SK-N-SH (cell line): Measurements from ENCODE around the gene TJP1. TPM values are rescaled to one million over a fixed set of nuclear protein-coding genes. Genes with fewer than 3 reads are reported as not detected.

Source experiments
- CTCF ChIA-PET: fragments of 300-600, 350-600 bp; formaldehyde crosslinking; extraction: SDS; loops from one replicate; lab custom pipeline; 2021; lab: Yijun Ruan, JAX
- POLR2A ChIA-PET: fragments of 350-600 bp; sonication (Branson Sonifier 250); formaldehyde crosslinking; extraction: SDS; loops from one replicate; lab custom pipeline; 2020; ENCODE audit warnings: antibody characterized with exemption, inconsistent platforms; lab: Yijun Ruan, JAX
- DNase-seq: peaks from one replicate; pipeline ENCODE4 v3.0.0; 2012
- H2AFZ ChIP-seq: fragments of 200-600 bp; sonication (generic); 2 replicates; pipeline ENCODE4 v1.8.1; 2016; ENCODE audit warnings: antibody characterized with exemption, mild to moderate bottlenecking, low read depth
- H3F3A ChIP-seq: fragments of 200-600 bp; sonication (generic); replicated peaks from 2 replicates; pipeline ENCODE3; 2016; ENCODE audit warnings: antibody characterized with exemption, mild to moderate bottlenecking; ENCODE audit not compliant: insufficient read depth
- H3K27ac ChIP-seq, 2 experiments: fragments of 200-500 bp in 1 of 2; fragments of 200-600 bp in 1 of 2; sonication (Bioruptor generic) in 1 of 2; sonication (generic), shearing (Covaris generic) in 1 of 2; 2 replicates each; pipeline versions ENCODE4 v1.5.1 to v1.6.1; 2014 to 2016; ENCODE audit warnings: low read depth in 2 of 2, inconsistent platforms in 1 of 2, low read length in 1 of 2, mild to moderate bottlenecking in 1 of 2, mixed read lengths in 1 of 2
- H3K27me3 ChIP-seq: fragments of 200-600 bp; sonication (generic), shearing (Covaris generic); 2 replicates; pipeline ENCODE4 v1.6.1; 2016; ENCODE audit warnings: mixed run types; ENCODE audit not compliant: insufficient read depth
- H3K36me3 ChIP-seq, 2 experiments: fragments of 200-500 bp in 1 of 2; fragments of 200-600 bp in 1 of 2; sonication (Bioruptor generic) in 1 of 2; sonication (generic) in 1 of 2; replicated peaks in 1 of 2; 2 replicates each; pipeline versions ENCODE3 to v1.5.1; 2014 to 2016; ENCODE audit warnings: low read length in 1 of 2, mild to moderate bottlenecking in 1 of 2; ENCODE audit not compliant: insufficient read depth in 2 of 2, control insufficient read depth in 1 of 2
- H3K4me1 ChIP-seq, 2 experiments: fragments of 200-500 bp in 1 of 2; fragments of 200-600 bp in 1 of 2; sonication (Bioruptor generic) in 1 of 2; sonication (generic), shearing (Covaris generic) in 1 of 2; 2 replicates each; pipeline versions ENCODE4 v1.5.1 to v1.6.1; 2014 to 2016; ENCODE audit warnings: low read depth in 1 of 2, low read length in 1 of 2, mixed run types in 1 of 2; ENCODE audit not compliant: insufficient read depth in 2 of 2, control insufficient read depth in 1 of 2
- H3K4me2 ChIP-seq: fragments of 200-600 bp; sonication (generic), shearing (Covaris generic); 2 replicates; pipeline ENCODE4 v1.6.1; 2017; ENCODE audit warnings: mixed run types
- H3K4me3 ChIP-seq, 2 experiments: fragments of 200-500 bp in 1 of 2; fragments of 200-600 bp in 1 of 2; sonication (Bioruptor generic) in 1 of 2; sonication (generic), shearing (Covaris generic) in 1 of 2; 2 replicates each; pipeline versions ENCODE4 v1.5.1 to v1.8.1; 2014 to 2016; ENCODE audit warnings: low read depth in 2 of 2, inconsistent platforms in 1 of 2, low read length in 1 of 2, mild to moderate bottlenecking in 1 of 2, mixed read lengths in 1 of 2, moderate library complexity in 1 of 2
- H3K79me2 ChIP-seq: fragments of 200-600 bp; sonication (generic); 2 replicates; pipeline ENCODE4 v1.8.1; 2017; ENCODE audit warnings: mild to moderate bottlenecking; ENCODE audit not compliant: insufficient read depth
- H3K9ac ChIP-seq: fragments of 200-600 bp; sonication (generic); 2 replicates; pipeline ENCODE4 v1.6.1; 2017; ENCODE audit warnings: mixed run types
- H3K9me2 ChIP-seq: fragments of 200-600 bp; sonication (generic); 2 replicates; pipeline ENCODE4 v1.6.1; 2017; ENCODE audit warnings: mixed run types
- H3K9me3 ChIP-seq: fragments of 200-600 bp; sonication (generic); 2 replicates; pipeline ENCODE4 v1.6.1; 2017; ENCODE audit warnings: mixed run types, mild to moderate bottlenecking, moderate library complexity
- H4K20me1 ChIP-seq: fragments of 200-600 bp; sonication (generic); 2 replicates; pipeline ENCODE4 v1.6.1; 2017; ENCODE audit warnings: mild to moderate bottlenecking, mixed run types; ENCODE audit not compliant: insufficient read depth
- EZH2phosphoT487 ChIP-seq: fragments of 200-600 bp; sonication (generic); IDR thresholded peaks from 2 replicates; pipeline ENCODE4 v1.6.1; 2017; ENCODE audit warnings: low read depth, mixed run types, mild to moderate bottlenecking, antibody characterized with exemption, moderate library complexity, borderline replicate concordance
- FOXJ3 ChIP-seq: sonication (generic); formaldehyde crosslinking; IDR thresholded peaks from 2 replicates; pipeline ENCODE4 v1.5.1; 2020; ENCODE audit warnings: mild to moderate bottlenecking, missing genetic modification reagents
- FOXM1 ChIP-seq: IDR thresholded peaks from 2 replicates; pipeline ENCODE4 v1.4.0; 2012; ENCODE audit warnings: low read depth, mild to moderate bottlenecking
- GABPA ChIP-seq: IDR thresholded peaks from 2 replicates; pipeline ENCODE4 v1.4.0; 2012; ENCODE audit warnings: low read depth, mild to moderate bottlenecking
- SIN3A ChIP-seq: IDR thresholded peaks from 2 replicates; pipeline ENCODE4 v1.6.1; 2012; ENCODE audit warnings: low read depth, mild to moderate bottlenecking, low read length, moderate library complexity, borderline replicate concordance
- SMC3 ChIP-seq: IDR thresholded peaks from 2 replicates; pipeline ENCODE4 v1.6.1; 2012; ENCODE audit warnings: low read depth, low read length, improper control_type of control experiment
- TAF1 ChIP-seq: IDR thresholded peaks from 2 replicates; pipeline ENCODE4 v1.6.1; 2012; ENCODE audit warnings: low read depth, mild to moderate bottlenecking, low read length, moderate library complexity, borderline replicate concordance
- YY1 ChIP-seq: IDR thresholded peaks from 2 replicates; pipeline ENCODE4 v1.4.0; 2012; ENCODE audit warnings: low read depth, mild to moderate bottlenecking
- whole genome bisulfite sequencing: methylation state at CpG from one replicate; pipeline ENCODE4 v1.1.6; 2017; ENCODE audit warnings: low lambda C conversion rate; 5-methylcytosine and 5-hydroxymethylcytosine counted together
- polyA plus RNA-seq, 3 experiments: library from polyadenylated mRNA; depleted of rRNA; stranded (reverse); fragments of >200 nt; gene quantifications; 2 replicates each; pipeline ENCODE4 v1.2.3, GENCODE V29; 2012
- TF ChIP-seq, protein P1 (sequence below): IDR thresholded peaks from 2 replicates; pipeline ENCODE4 v1.6.1; 2012; ENCODE audit warnings: mild to moderate bottlenecking, low read depth, low read length, moderate library complexity
- TF ChIP-seq, protein P2 (sequence below): IDR thresholded peaks from 2 replicates; pipeline ENCODE4 v1.4.0; 2012; ENCODE audit warnings: low read depth, borderline replicate concordance

TJP1 gene
- polyA plus RNA-seq, 1 of the 3 experiments (the other 2 are of a cell fraction): 17.5 TPM

DNA sequence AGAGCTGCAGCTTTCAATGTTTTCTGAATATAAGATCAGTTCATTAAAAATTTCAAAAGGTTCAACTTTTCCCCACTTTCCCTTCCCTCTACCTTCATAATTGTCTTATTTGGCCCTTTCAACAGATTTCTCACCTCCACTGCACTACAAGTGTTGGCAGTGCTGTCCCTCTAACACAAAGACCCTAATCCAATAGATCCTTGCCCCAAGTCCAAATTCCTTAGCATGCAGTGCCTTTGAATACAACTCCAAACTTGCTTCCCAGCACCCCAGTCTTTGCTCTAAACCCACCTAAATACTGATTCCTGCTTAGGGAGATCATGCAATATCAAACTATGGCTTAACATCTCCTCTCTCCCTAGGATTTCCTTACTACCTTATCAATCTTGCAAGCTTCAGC is 43.9 kb downstream of the TJP1 start (continued):
- TF ChIP-seq, protein P1, sequence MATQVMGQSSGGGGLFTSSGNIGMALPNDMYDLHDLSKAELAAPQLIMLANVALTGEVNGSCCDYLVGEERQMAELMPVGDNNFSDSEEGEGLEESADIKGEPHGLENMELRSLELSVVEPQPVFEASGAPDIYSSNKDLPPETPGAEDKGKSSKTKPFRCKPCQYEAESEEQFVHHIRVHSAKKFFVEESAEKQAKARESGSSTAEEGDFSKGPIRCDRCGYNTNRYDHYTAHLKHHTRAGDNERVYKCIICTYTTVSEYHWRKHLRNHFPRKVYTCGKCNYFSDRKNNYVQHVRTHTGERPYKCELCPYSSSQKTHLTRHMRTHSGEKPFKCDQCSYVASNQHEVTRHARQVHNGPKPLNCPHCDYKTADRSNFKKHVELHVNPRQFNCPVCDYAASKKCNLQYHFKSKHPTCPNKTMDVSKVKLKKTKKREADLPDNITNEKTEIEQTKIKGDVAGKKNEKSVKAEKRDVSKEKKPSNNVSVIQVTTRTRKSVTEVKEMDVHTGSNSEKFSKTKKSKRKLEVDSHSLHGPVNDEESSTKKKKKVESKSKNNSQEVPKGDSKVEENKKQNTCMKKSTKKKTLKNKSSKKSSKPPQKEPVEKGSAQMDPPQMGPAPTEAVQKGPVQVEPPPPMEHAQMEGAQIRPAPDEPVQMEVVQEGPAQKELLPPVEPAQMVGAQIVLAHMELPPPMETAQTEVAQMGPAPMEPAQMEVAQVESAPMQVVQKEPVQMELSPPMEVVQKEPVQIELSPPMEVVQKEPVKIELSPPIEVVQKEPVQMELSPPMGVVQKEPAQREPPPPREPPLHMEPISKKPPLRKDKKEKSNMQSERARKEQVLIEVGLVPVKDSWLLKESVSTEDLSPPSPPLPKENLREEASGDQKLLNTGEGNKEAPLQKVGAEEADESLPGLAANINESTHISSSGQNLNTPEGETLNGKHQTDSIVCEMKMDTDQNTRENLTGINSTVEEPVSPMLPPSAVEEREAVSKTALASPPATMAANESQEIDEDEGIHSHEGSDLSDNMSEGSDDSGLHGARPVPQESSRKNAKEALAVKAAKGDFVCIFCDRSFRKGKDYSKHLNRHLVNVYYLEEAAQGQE: no peak
- no peak for TF ChIP-seq SMC3
- no peak for TF ChIP-seq SIN3A
- TF ChIP-seq, protein P2, sequence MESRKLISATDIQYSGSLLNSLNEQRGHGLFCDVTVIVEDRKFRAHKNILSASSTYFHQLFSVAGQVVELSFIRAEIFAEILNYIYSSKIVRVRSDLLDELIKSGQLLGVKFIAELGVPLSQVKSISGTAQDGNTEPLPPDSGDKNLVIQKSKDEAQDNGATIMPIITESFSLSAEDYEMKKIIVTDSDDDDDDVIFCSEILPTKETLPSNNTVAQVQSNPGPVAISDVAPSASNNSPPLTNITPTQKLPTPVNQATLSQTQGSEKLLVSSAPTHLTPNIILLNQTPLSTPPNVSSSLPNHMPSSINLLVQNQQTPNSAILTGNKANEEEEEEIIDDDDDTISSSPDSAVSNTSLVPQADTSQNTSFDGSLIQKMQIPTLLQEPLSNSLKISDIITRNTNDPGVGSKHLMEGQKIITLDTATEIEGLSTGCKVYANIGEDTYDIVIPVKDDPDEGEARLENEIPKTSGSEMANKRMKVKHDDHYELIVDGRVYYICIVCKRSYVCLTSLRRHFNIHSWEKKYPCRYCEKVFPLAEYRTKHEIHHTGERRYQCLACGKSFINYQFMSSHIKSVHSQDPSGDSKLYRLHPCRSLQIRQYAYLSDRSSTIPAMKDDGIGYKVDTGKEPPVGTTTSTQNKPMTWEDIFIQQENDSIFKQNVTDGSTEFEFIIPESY: no peak
- TF ChIP-seq TAF1: no peak

DNA sequence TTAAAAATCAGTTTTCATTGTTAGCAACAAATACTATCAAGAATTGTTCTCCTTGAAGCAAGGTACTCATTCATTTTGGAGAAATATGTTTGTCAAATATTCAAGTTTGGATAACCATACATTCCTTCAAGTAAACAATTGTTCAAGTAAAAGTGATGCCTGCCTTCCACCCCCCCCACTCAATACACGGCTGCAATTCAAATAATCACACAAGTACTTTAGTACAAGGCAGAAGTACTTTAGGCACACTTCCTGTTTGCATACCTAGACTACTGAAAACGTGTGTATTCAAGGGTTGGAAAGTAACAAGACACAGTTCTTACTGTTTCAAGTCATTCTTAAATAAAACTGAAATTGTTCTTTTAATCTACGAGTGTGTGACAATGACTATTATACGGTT is 45.4 kb downstream of the TJP1 start:
- DNase-seq: no peak
- H3K4me3 ChIP-seq: no peak overlapping the region
- H3K9me2 ChIP-seq: no peaks in the 10 kb centered on the region
- peaks cover 0 to 4% of the 10 kb centered on the region in 2 experiments for H3K36me3 ChIP-seq
- 0 out of 2 replicates have a peak, but pooled peaks cover 4% of the 10 kb centered on the region for H3K9me3 ChIP-seq
- H3F3A ChIP-seq: peaks cover 3% of the 10 kb centered on the region
- no peak overlapping the region for H3K27ac ChIP-seq
- ChIA-PET POLR2A (no interaction called here), CTCF (no interaction called here)
- 87% methylated on average over 4 of the region's 4 CpGs for WGBS
- H3K4me2 ChIP-seq: no peak overlapping the region
- TF ChIP-seq TAF1 (no peak), FOXM1 (no peak), FOXJ3 (CRISPR knock-in tag) (no peak), YY1 (no peak), EZH2phosphoT487 (no peak), GABPA (no peak)
- peaks cover 17% of the 10 kb centered on the region; the same call in 1 of the 2 replicates for H4K20me1 ChIP-seq
- H2AFZ ChIP-seq: no peak overlapping the region
- peaks cover 0 to 5% of the 10 kb centered on the region in 2 experiments; a peak in 1 of 4 replicates for H3K4me1 ChIP-seq
- no peaks in the 10 kb centered on the region for H3K27me3 ChIP-seq
- H3K9ac ChIP-seq: no peak overlapping the region
- peaks cover 100% of the 10 kb centered on the region for H3K79me2 ChIP-seq
